ENCODE results near the gene PHACTR4. TPM values are rescaled to one million over a fixed set of nuclear protein-coding genes. Genes with fewer than 3 reads are reported as not detected.
"Not testable (repeated sequence)": the region's sequence is repeated elsewhere in the genome, so short reads cannot be mapped to it uniquely, and the experiment has no call there.

Gene PHACTR4
- total and polyA plus RNA-seq, 2 experiments from 2014 or later, result 21.5 to 22.1 TPM

DNA sequence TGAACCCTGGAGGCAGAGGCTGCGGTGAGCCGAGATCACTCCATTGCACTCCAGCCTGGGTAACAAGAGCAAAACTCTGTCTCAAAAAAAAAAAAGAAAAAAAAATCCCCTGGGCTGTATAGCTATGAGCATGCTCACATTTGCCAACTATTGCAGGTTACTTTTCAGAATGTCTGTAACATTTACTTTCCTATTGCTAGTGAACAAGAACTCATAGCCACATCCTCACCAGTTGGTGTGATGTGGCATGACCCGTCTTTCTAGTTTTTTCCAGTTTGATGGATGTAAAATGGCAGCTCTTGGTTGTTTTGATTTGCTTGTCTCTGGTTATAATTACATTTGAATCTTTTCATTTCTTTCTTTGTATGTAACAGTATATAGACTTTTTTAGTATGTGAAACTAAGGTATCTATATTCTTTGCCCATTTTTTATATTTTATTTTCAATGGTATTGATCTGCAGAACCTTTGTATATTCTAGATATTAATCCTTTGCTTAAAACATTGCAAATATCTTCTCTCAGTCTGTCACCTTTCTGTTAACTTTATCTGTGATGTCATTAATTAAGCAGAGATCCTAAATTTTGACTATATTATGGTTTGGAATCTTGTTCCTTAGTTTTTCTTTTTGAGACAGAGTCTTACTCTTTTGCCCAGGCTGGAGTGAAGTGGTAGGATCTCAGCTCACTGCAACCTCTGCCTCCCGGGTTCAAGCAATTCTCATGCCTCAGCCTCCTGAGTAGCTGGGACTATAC, 29.1 kb upstream of the PHACTR4 start:
- Histone ChIP-seq H3K9me3 (ENCODE audit: low read depth) (no peaks in the 10 kb centered on the region), H3K4me1 (ENCODE audit: insufficient read depth) (no peaks in the 10 kb centered on the region), H2AFZ (no peak overlapping the region), H3K27ac (no peak overlapping the region), H4K20me1 (ENCODE audit: insufficient read depth, poor library complexity, severe bottlenecking) (no peaks in the 10 kb centered on the region), H3K4me2 (no peak overlapping the region), H3K9me2 (replicated peaks; ENCODE audit: insufficient read depth) (no peaks in the 10 kb centered on the region), H3K79me2 (no peaks in the 10 kb centered on the region), H3K36me3 (replicated peaks; ENCODE audit: insufficient read depth, low read depth) (no peaks in the 10 kb centered on the region), H3K27me3 (no peaks in the 10 kb centered on the region), H3K4me3 (no peak overlapping the region)
- 90% methylated on average over 4 of the region's 4 CpGs for WGBS (ENCODE audit: low lambda C conversion rate, missing lambda C conversion rate)
- TF ChIP-seq EZH2phosphoT487 (IDR thresholded peaks at IDR 0.05; ENCODE audit: low read depth, severe bottlenecking, unreplicated experiment) (no peak), EZH2 (IDR thresholded peaks at IDR 0.05; ENCODE audit: borderline replicate concordance) (no peak)
- TF ChIP-seq, protein P1, sequence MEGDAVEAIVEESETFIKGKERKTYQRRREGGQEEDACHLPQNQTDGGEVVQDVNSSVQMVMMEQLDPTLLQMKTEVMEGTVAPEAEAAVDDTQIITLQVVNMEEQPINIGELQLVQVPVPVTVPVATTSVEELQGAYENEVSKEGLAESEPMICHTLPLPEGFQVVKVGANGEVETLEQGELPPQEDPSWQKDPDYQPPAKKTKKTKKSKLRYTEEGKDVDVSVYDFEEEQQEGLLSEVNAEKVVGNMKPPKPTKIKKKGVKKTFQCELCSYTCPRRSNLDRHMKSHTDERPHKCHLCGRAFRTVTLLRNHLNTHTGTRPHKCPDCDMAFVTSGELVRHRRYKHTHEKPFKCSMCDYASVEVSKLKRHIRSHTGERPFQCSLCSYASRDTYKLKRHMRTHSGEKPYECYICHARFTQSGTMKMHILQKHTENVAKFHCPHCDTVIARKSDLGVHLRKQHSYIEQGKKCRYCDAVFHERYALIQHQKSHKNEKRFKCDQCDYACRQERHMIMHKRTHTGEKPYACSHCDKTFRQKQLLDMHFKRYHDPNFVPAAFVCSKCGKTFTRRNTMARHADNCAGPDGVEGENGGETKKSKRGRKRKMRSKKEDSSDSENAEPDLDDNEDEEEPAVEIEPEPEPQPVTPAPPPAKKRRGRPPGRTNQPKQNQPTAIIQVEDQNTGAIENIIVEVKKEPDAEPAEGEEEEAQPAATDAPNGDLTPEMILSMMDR (IDR thresholded peaks at IDR 0.05; ENCODE audit: poor library complexity), result no peak
- no peak for DNase-seq (ENCODE audit: low spot score)

DNA sequence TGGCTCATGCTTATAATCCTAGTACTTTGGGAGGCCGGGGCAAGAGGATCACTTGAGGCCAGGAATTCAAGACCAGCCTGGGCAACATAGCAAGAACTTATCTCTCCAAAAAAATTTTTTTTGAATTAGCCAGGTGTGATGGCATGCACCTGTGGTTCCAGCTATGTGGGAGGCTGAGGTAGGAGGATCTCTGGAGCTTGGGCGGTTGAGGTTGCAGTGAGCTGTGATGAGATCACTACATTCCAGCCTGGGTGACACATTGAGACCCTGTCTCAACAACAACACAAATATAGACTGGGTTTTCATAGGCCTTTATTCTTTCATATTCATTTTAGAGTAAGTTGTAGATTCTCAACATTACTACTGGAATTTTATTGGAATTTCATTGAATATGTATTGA, 27.9 kb upstream of the PHACTR4 start:
- Histone ChIP-seq H3K36me3 (replicated peaks; ENCODE audit: insufficient read depth, low read depth) (no peaks in the 10 kb centered on the region), H4K20me1 (ENCODE audit: insufficient read depth, poor library complexity, severe bottlenecking) (no peaks in the 10 kb centered on the region), H2AFZ (no peak overlapping the region), H3K79me2 (no peaks in the 10 kb centered on the region), H3K9me2 (replicated peaks; ENCODE audit: insufficient read depth) (no peaks in the 10 kb centered on the region), H3K4me1 (ENCODE audit: insufficient read depth) (no peaks in the 10 kb centered on the region), H3K27me3 (no peaks in the 10 kb centered on the region), H3K4me2 (no peak overlapping the region), H3K27ac (no peak overlapping the region), H3K4me3 (no peak overlapping the region), H3K9me3 (ENCODE audit: low read depth) (no peaks in the 10 kb centered on the region)
- 93% methylated on average over 2 of the region's 2 CpGs for WGBS (ENCODE audit: low lambda C conversion rate, missing lambda C conversion rate)
- no peak for DNase-seq (ENCODE audit: low spot score)
- TF ChIP-seq, protein P1 (IDR thresholded peaks at IDR 0.05; ENCODE audit: poor library complexity), result no peak
- no peak for TF ChIP-seq EZH2phosphoT487 (IDR thresholded peaks at IDR 0.05; ENCODE audit: low read depth, severe bottlenecking, unreplicated experiment)
- no peak for TF ChIP-seq EZH2 (IDR thresholded peaks at IDR 0.05; ENCODE audit: borderline replicate concordance)

- no peak for TF ChIP-seq EZH2phosphoT487 (IDR thresholded peaks at IDR 0.05; ENCODE audit: low read depth, severe bottlenecking, unreplicated experiment)
- TF ChIP-seq, protein P1 (IDR thresholded peaks at IDR 0.05; ENCODE audit: poor library complexity), result no peak
- no peak for TF ChIP-seq EZH2 (IDR thresholded peaks at IDR 0.05; ENCODE audit: borderline replicate concordance)
- no peaks in the 10 kb centered on the region for H3K27me3 ChIP-seq
- H3K79me2 ChIP-seq, result no peaks in the 10 kb centered on the region
- H4K20me1 ChIP-seq (ENCODE audit: insufficient read depth, poor library complexity, severe bottlenecking), result no peaks in the 10 kb centered on the region
- no peaks in the 10 kb centered on the region for H3K9me3 ChIP-seq (ENCODE audit: low read depth)
- no peak overlapping the region for H3K4me2 ChIP-seq
- no peaks in the 10 kb centered on the region for H3K36me3 ChIP-seq (replicated peaks; ENCODE audit: insufficient read depth, low read depth)
- no peak overlapping the region for H2AFZ ChIP-seq
- 90% methylated on average over 2 of the region's 2 CpGs for WGBS (ENCODE audit: low lambda C conversion rate, missing lambda C conversion rate)
- no peak overlapping the region for H3K4me3 ChIP-seq
- H3K27ac ChIP-seq, result no peak overlapping the region
- DNase-seq (ENCODE audit: low spot score), result no peak
- H3K4me1 ChIP-seq (ENCODE audit: insufficient read depth), result no peaks in the 10 kb centered on the region
- no peaks in the 10 kb centered on the region for H3K9me2 ChIP-seq (replicated peaks; ENCODE audit: insufficient read depth)
These were observed 26.1 kb upstream of the PHACTR4 start for GRCh38 chr1:28343405-28343804.

GRCh38 chr1:28353248-28353810, 16.2 kb upstream of the PHACTR4 start:
- not testable (repeated sequence) for H3K36me3 ChIP-seq (replicated peaks; ENCODE audit: insufficient read depth, low read depth); H3K27me3 ChIP-seq; H3K79me2 ChIP-seq; H3K27ac ChIP-seq; H3K4me2 ChIP-seq; H3K4me1 ChIP-seq (ENCODE audit: insufficient read depth); H4K20me1 ChIP-seq (ENCODE audit: insufficient read depth, poor library complexity, severe bottlenecking); H3K9me3 ChIP-seq (ENCODE audit: low read depth); H3K4me3 ChIP-seq; DNase-seq (ENCODE audit: low spot score); H2AFZ ChIP-seq; H3K9me2 ChIP-seq (replicated peaks; ENCODE audit: insufficient read depth)
- 92% methylated on average over 7 of the region's 8 CpGs for WGBS (ENCODE audit: low lambda C conversion rate, missing lambda C conversion rate)
